Lower lobe of right lung (tissue), 2 donors: ENCODE data around the gene RAB10. TPM values are rescaled to one million over a fixed set of nuclear protein-coding genes. Genes with fewer than 3 reads are reported as not detected.

Experiments used
- ATAC-seq, 2 donors: fragments of 200-7000 bp; cut with Tn5 transposase; one replicate each; pipeline ENCODE4 v1.9.1; 2020 to 2022; ENCODE audit warnings: mild to moderate bottlenecking in 2 of 2, moderate library complexity in 2 of 2
- DNase-seq: peaks from one replicate; pipeline ENCODE4 v3.0.0-alpha.2; 2020
- H3K27ac ChIP-seq: fragments of 200-600 bp; one replicate; pipeline ENCODE4 v1.8.0; 2022
- H3K27me3 ChIP-seq: fragments of 200-600 bp; one replicate; pipeline ENCODE4 v1.8.0; 2022; ENCODE audit warnings: low read depth
- H3K36me3 ChIP-seq: fragments of 200-600 bp; one replicate; pipeline ENCODE4 v1.8.0; 2022; ENCODE audit warnings: mild to moderate bottlenecking
- H3K4me1 ChIP-seq: fragments of 200-600 bp; one replicate; pipeline ENCODE4 v1.8.0; 2022
- H3K4me3 ChIP-seq: fragments of 200-600 bp; one replicate; pipeline ENCODE4 v1.8.0; 2022; ENCODE audit warnings: mild to moderate bottlenecking
- H3K9me3 ChIP-seq: fragments of 200-600 bp; one replicate; pipeline ENCODE4 v1.8.0; 2022
- CTCF ChIP-seq: fragments of 200-600 bp; IDR thresholded peaks from one replicate; pipeline ENCODE4 v1.8.0; 2022; ENCODE audit warnings: antibody characterized with exemption, mild to moderate bottlenecking
- intact Hi-C: fragments of 100-400 bp; cut with DNase I; formaldehyde crosslinking; loops from one replicate; pipeline ENCODE4 v1.11.0; 2022
- total RNA-seq: library from RNA; stranded (reverse); fragmentation: NEBNext Ultra II Directional; extraction: Animal tissue kit (Norgen Biotek cat#: 25700); gene quantifications from one replicate; pipeline ENCODE4 v1.2.1, GENCODE V29; 2021
- donor health status: DM: no; HTN: yes; CAD: no; lungs with severe emphysema.

The RAB10 gene
- total RNA-seq, 1 donor from 2014 or later: 113 TPM

- TF ChIP-seq CTCF: no peak
- no peak overlapping the region for H3K4me3 ChIP-seq
- ATAC-seq (no peak), DNase-seq (no peak)
- H3K27ac ChIP-seq: no peak overlapping the region
- no peaks in the 10 kb centered on the region for H3K9me3 ChIP-seq
- peaks cover 20% of the 10 kb centered on the region for H3K27me3 ChIP-seq
- intact Hi-C loops: no loop called here
- H3K36me3 ChIP-seq: no peaks in the 10 kb centered on the region
- peaks cover 7% of the 10 kb centered on the region for H3K4me1 ChIP-seq
These were observed 134.9 kb downstream of the RAB10 start for GRCh38 chr2:26168785-26169184.

GRCh38 chr2:26169226-26169625 is 135.3 kb downstream of the RAB10 start:
- Histone ChIP-seq H3K36me3 (no peaks in the 10 kb centered on the region), H3K27me3 (peaks cover 24% of the 10 kb centered on the region), H3K4me1 (peaks cover 7% of the 10 kb centered on the region), H3K27ac (no peak overlapping the region), H3K9me3 (no peaks in the 10 kb centered on the region), H3K4me3 (no peak overlapping the region)
- TF ChIP-seq CTCF: no peak
- no peak for ATAC-seq
- intact Hi-C loops: no loop called here
- no peak for DNase-seq

- H3K27ac ChIP-seq: no peak overlapping the region
- ATAC-seq: no peak
- no peak for DNase-seq
- no peaks in the 10 kb centered on the region for H3K36me3 ChIP-seq
- peaks cover 30% of the 10 kb centered on the region for H3K27me3 ChIP-seq
- intact Hi-C loops: no loop called here
- peaks cover 7% of the 10 kb centered on the region for H3K4me1 ChIP-seq
- H3K9me3 ChIP-seq: no peaks in the 10 kb centered on the region
- no peak overlapping the region for H3K4me3 ChIP-seq
- TF ChIP-seq CTCF: no peak
These were observed 136.0 kb downstream of the RAB10 start for GRCh38 chr2:26169681-26170414.

- Histone ChIP-seq H3K9me3 (no peaks in the 10 kb centered on the region), H3K4me1 (peaks cover 7% of the 10 kb centered on the region), H3K4me3 (no peak overlapping the region), H3K36me3 (no peaks in the 10 kb centered on the region), H3K27me3 (peaks cover 39% of the 10 kb centered on the region), H3K27ac (no peak overlapping the region)
- intact Hi-C loops: no loop called here
- no peak for DNase-seq
- no peak for TF ChIP-seq CTCF
- no peak for ATAC-seq
These were observed 136.9 kb downstream of the RAB10 start for GRCh38 chr2:26170795-26171194.

- Histone ChIP-seq H3K9me3 (no peaks in the 10 kb centered on the region), H3K27me3 (peaks cover 44% of the 10 kb centered on the region), H3K36me3 (no peaks in the 10 kb centered on the region), H3K27ac (no peak overlapping the region), H3K4me3 (peak overlapping the region; percentile 35), H3K4me1 (peaks cover 7% of the 10 kb centered on the region)
- no peak for TF ChIP-seq CTCF
- intact Hi-C loops: no loop called here
- DNase-seq (no peak), ATAC-seq (no peak)
These were observed 138.4 kb downstream of the RAB10 start for GRCh38 chr2:26172189-26172870.
